MCF 10A (cell line): ENCODE measurements around the gene NDUFS2. TPM values are rescaled to one million over a fixed set of nuclear protein-coding genes. Genes with fewer than 3 reads are reported as not detected.

Experiments used
- BruUV-seq: library from RNA; stranded (reverse); fragments of 400-500 nt; replicated peaks from 2 replicates; lab custom pipeline; 2021; lab: Mats Ljungman, UMichigan
- CTCF ChIA-PET: fragments of 300-600 bp; sonication (Branson Sonifier 250); formaldehyde crosslinking; extraction: SDS; loops from one replicate; lab custom pipeline; 2021; ENCODE audit warnings: antibody characterized with exemption, inconsistent platforms; lab: Yijun Ruan, JAX
- POLR2A ChIA-PET: fragments of 300-600, 350-650 bp; sonication (Branson Sonifier 250); formaldehyde crosslinking; extraction: SDS; loops from one replicate; lab custom pipeline; 2020; ENCODE audit warnings: antibody characterized with exemption, inconsistent platforms; lab: Yijun Ruan, JAX
- DNase-seq: peaks from one replicate; pipeline ENCODE4 v3.0.0-alpha.2; 2018; ENCODE audit not compliant: unreplicated experiment
- H3K27ac Mint-ChIP-seq: one replicate; pipeline ENCODE4 v1.8.0; 2022; ENCODE audit warnings: mild to moderate bottlenecking, low read depth, mixed read lengths; ENCODE audit not compliant: unreplicated experiment
- H3K27me3 Mint-ChIP-seq: one replicate; pipeline ENCODE4 v1.8.0; 2022; ENCODE audit warnings: mixed read lengths; ENCODE audit not compliant: insufficient read depth, unreplicated experiment
- H3K36me3 Mint-ChIP-seq: one replicate; pipeline ENCODE4 v1.8.0; 2022; ENCODE audit warnings: mild to moderate bottlenecking, moderate library complexity, mixed read lengths; ENCODE audit not compliant: insufficient read depth, unreplicated experiment
- H3K4me1 Mint-ChIP-seq: one replicate; pipeline ENCODE4 v1.8.0; 2022; ENCODE audit warnings: mixed read lengths; ENCODE audit not compliant: insufficient read depth, unreplicated experiment
- H3K4me3 Mint-ChIP-seq: one replicate; pipeline ENCODE4 v1.8.0; 2022; ENCODE audit warnings: mild to moderate bottlenecking, moderate library complexity, mixed read lengths; ENCODE audit not compliant: unreplicated experiment
- H3K9me3 Mint-ChIP-seq: one replicate; pipeline ENCODE4 v1.8.0; 2022; ENCODE audit warnings: mixed read lengths; ENCODE audit not compliant: unreplicated experiment
- CTCF ChIP-seq: fragments of 200-600 bp; IDR thresholded peaks from one replicate; pipeline ENCODE4 v1.8.0; 2022; ENCODE audit warnings: antibody characterized with exemption, mild to moderate bottlenecking; ENCODE audit not compliant: unreplicated experiment
- intact Hi-C: fragments of 100-400 bp; cut with micrococcal nuclease; formaldehyde crosslinking; loops from 2 replicates; pipeline ENCODE4 v1.14.1; 2022
- microRNA-seq: library from miRNA; unstranded; fragments of <30 nt; microRNA quantifications from one replicate; pipeline ENCODE4 v1.2.0, GENCODE V29; 2022
- total RNA-seq: library from RNA; stranded (reverse); gene quantifications from 2 replicates; pipeline ENCODE4 v1.2.3, GENCODE V29; 2022

NDUFS2 gene
- total RNA-seq, 1 experiment from 2014 or later, result 149 TPM

DNA sequence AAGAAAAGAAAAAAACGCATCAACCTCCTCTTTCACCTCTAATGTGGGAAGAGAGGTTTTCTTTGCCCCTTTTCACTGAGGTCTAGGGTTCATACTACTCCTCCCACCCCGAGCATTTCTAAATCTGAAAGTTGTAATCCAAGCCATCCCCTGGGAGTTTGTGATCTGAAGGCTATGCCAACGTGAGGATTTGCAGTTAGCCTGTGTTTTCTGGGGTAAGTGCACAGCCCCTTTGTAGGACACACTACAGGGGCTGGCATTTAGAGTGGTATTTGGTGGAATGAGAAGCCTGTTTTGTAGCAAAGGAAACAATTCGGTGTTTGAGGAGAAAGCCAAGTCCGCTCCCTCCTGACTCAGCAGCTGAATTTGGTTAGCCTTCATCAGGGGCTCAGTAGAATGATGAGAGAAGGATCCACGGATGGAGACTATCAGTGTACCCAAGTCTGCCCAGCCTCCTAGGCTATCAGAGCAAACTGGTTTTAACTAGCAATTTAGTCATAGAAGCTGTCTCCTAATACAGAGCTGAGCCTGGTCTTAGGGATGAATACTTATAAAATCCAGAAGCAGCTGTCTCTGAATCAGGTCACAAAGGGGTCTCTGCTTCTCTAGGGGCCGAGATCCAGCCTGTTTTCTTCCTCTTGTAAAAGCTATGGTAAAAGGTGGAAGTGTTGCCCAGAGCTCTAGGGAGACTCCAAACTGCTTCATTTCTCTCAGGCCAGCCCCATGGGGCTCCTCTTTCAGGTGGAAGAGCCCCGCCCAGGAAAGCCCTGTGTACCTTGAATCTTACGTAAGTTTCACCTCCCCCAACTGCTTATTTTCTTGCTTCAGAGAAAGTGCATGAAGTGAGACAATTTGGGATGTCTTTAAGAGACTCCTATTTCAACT, 58.5 kb downstream of the NDUFS2 start:
- peak; percentile 61 for DNase-seq
- intact Hi-C loops, result no loop called here
- Mint-ChIP-seq H3K27ac (no peak overlapping the region), H3K4me1 (no peaks in the 10 kb centered on the region), H3K36me3 (no peaks in the 10 kb centered on the region), H3K27me3 (peaks cover 50% of the 10 kb centered on the region), H3K9me3 (peaks cover 20% of the 10 kb centered on the region), H3K4me3 (no peak overlapping the region)
- POLR2A ChIA-PET, result interaction anchor here (0.7 to 1.7 kb wide), 5 partner anchors 9 to 125 kb away, joined by 3 to 7 read pairs (median 3); no protein-coding TSS in a partner anchor
- BruUV-seq, result no TSS peak
- TF ChIP-seq CTCF, result no peak
- CTCF ChIA-PET, result interaction anchor here (0.6 to 6.2 kb wide), 6 partner anchors 13 to 108 kb away, joined by 3 to 46 read pairs (median 4); partner anchors contain the start of gene TOMM40L

DNA sequence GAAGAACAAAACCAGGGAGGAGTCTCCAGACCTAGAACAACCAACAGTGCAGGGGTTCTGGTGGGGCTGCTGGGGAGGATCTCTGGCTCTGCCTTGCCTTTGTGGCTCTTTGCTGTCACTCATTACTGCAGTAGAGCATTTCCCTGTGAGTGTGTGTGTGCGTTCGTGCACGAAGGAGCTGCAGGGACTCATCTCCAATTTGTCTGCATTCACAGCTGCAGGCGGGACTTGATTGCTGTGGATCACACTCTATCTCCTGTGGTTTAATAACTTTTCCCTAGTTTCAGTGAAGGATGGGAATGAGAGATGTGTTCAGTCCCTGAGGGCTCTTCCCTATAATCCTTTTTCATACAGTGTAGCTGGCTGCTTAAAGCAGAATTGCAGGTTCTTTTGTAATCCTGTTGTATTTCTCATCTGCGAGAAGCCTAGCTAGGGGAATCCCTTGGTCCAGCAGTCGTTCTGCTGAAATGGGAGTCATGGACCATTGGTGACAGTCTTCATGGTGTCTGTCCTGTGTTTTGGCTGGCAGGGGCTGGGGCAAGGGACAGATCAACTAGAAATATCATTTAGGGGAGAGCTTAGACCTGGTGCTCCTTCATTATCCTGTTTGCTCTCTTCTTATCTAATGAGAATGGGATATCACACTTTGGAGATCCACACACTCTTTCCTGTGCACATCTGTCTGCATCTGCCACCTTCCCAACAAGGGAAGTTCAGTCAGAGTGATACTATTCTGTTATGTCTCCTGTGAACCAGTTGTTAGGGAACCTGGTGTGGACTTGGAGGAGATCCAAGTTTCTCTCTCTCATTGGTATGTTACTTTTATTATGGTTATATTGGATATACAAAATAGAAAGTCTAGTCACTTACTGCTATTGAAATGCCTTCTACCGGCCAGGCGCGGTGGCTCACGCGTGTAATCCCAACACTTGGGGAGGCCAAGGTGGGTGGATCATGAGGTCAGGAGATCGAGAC, 59.4 kb downstream of the NDUFS2 start:
- TF ChIP-seq CTCF, result no peak
- peaks cover 11% of the 10 kb centered on the region for H3K9me3 Mint-ChIP-seq
- intact Hi-C loops, result no loop called here
- no peak overlapping the region for H3K27ac Mint-ChIP-seq
- DNase-seq, result peak; percentile 10
- H3K27me3 Mint-ChIP-seq, result peaks cover 50% of the 10 kb centered on the region
- H3K4me1 Mint-ChIP-seq, result no peaks in the 10 kb centered on the region
- POLR2A ChIA-PET, result interaction anchor here (0.6 to 1.7 kb wide), 5 partner anchors 11 to 128 kb away, joined by 3 to 7 read pairs (median 3); no protein-coding TSS in a partner anchor
- CTCF ChIA-PET, result interaction anchor here (0.6 to 6.2 kb wide), 6 partner anchors 14 to 141 kb away, joined by 3 to 46 read pairs (median 3); partner anchors contain the start of gene TOMM40L
- no TSS peak for BruUV-seq
- no peak overlapping the region for H3K4me3 Mint-ChIP-seq
- no peaks in the 10 kb centered on the region for H3K36me3 Mint-ChIP-seq

Small RNAs within 50 kb of the gene (microRNA-seq; reads per million reads assigned to microRNA genes)
- gene MIR5187, result not detected

Other genes starting within 250 kb of the NDUFS2 start
- 0.27 TPM in 1 of 2 replicates, not detected in the other for gene ITLN2, start 247.6 kb upstream of the NDUFS2 start, total RNA-seq
- 73.6 and 76.8 TPM in 2 replicates for gene F11R, start 181.2 kb upstream of the NDUFS2 start, total RNA-seq
- 35.2 and 48.0 TPM in 2 replicates for gene TSTD1, start 163.4 kb upstream of the NDUFS2 start, total RNA-seq
- gene USF1, start 156.4 kb upstream of the NDUFS2 start, total RNA-seq, result 48.8 and 52.8 TPM in 2 replicates
- 0.34 and 0.58 TPM in 2 replicates for gene ARHGAP30, start 132.5 kb upstream of the NDUFS2 start, total RNA-seq
- gene NECTIN4, start 112.8 kb upstream of the NDUFS2 start, total RNA-seq, result 7.0 and 11.2 TPM in 2 replicates
- gene KLHDC9, start 104.0 kb upstream of the NDUFS2 start, total RNA-seq, result not detected in 2 replicates
- 514 and 683 TPM in 2 replicates for gene PFDN2, start 84.3 kb upstream of the NDUFS2 start, total RNA-seq
- 73.4 and 75.4 TPM in 2 replicates for gene NIT1, start 84.3 kb upstream of the NDUFS2 start, total RNA-seq
- gene DEDD, start 69.7 kb upstream of the NDUFS2 start, total RNA-seq, result 63.1 and 73.6 TPM in 2 replicates
- 123 and 125 TPM in 2 replicates for gene UFC1, start 48.4 kb upstream of the NDUFS2 start, total RNA-seq
- gene USP21, start 42.9 kb upstream of the NDUFS2 start, total RNA-seq, result 33.8 and 36.6 TPM in 2 replicates
- gene PPOX, start 35.9 kb upstream of the NDUFS2 start, total RNA-seq, result 30.3 and 32.4 TPM in 2 replicates
- 50.0 and 51.7 TPM in 2 replicates for gene B4GALT3, start 24.9 kb upstream of the NDUFS2 start, total RNA-seq
- gene ADAMTS4, start 3.3 kb upstream of the NDUFS2 start, total RNA-seq, result not detected in 2 replicates
- gene FCER1G, start 12.9 kb downstream of the NDUFS2 start, total RNA-seq, result 1.0 and 2.1 TPM in 2 replicates
- gene APOA2, start 21.3 kb downstream of the NDUFS2 start, total RNA-seq, result not detected in 2 replicates
- gene TOMM40L, start 23.7 kb downstream of the NDUFS2 start, total RNA-seq, result 10.0 and 12.3 TPM in 2 replicates
- not detected in 2 replicates for gene NR1I3, start 35.8 kb downstream of the NDUFS2 start, total RNA-seq
- gene PCP4L1, start 56.4 kb downstream of the NDUFS2 start, total RNA-seq, result not detected in 2 replicates
- gene MPZ, start 107.6 kb downstream of the NDUFS2 start, total RNA-seq, result 0.29 and 0.37 TPM in 2 replicates
- gene SDHC, start 112.0 kb downstream of the NDUFS2 start, total RNA-seq, result 204 and 224 TPM in 2 replicates
- gene CFAP126, start 165.5 kb downstream of the NDUFS2 start, total RNA-seq, result not detected in 2 replicates